Naive B cell (primary cell): ENCODE measurements around the gene EDIL3. TPM values are rescaled to one million over a fixed set of nuclear protein-coding genes. Genes with fewer than 3 reads are reported as not detected.
"Not testable (repeated sequence)": the region's sequence is repeated elsewhere in the genome, so short reads cannot be mapped to it uniquely, and the experiment has no call there.

Source experiments
- ATAC-seq, 2 donors: fragments of 150-1000 bp; cut with Tn5 transposase; 2 replicates each; pipeline ENCODE4 v1.10.0; 2021; ENCODE audit warnings: low read depth in 2 of 2, mild to moderate bottlenecking in 2 of 2, moderate library complexity in 2 of 2
- DNase-seq: peaks from one replicate; pipeline ENCODE4 v3.0.0; 2022
- H3K27ac Mint-ChIP-seq, 6 donors: one replicate each; pipeline ENCODE4 v1.8.0; 2020 to 2022; ENCODE audit warnings: mild to moderate bottlenecking in 6 of 6, mixed read lengths in 6 of 6, moderate library complexity in 5 of 6, inconsistent platforms in 2 of 6
- H3K27me3 Mint-ChIP-seq, 3 donors: one replicate each; pipeline ENCODE4 v1.8.0; 2021 to 2022; ENCODE audit warnings: mixed read lengths in 3 of 3, mild to moderate bottlenecking in 1 of 3
- H3K36me3 Mint-ChIP-seq, 2 donors: one replicate each; pipeline ENCODE4 v1.8.0; 2020 to 2022; ENCODE audit warnings: mixed read lengths in 2 of 2, inconsistent platforms in 1 of 2, mild to moderate bottlenecking in 1 of 2
- H3K4me1 Mint-ChIP-seq, 3 donors: one replicate each; pipeline ENCODE4 v1.8.0; 2020 to 2022; ENCODE audit warnings: mixed read lengths in 3 of 3, inconsistent platforms in 1 of 3, mild to moderate bottlenecking in 1 of 3, moderate library complexity in 1 of 3
- H3K4me3 Mint-ChIP-seq, 8 donors: one replicate each; pipeline ENCODE4 v1.8.0; 2020 to 2022; ENCODE audit warnings: mild to moderate bottlenecking in 8 of 8, mixed read lengths in 8 of 8, moderate library complexity in 8 of 8, inconsistent platforms in 2 of 8
- H3K9me3 Mint-ChIP-seq, 7 donors: one replicate each; pipeline ENCODE4 v1.8.0; 2020 to 2022; ENCODE audit warnings: mixed read lengths in 7 of 7, mild to moderate bottlenecking in 5 of 7, inconsistent platforms in 2 of 7, moderate library complexity in 1 of 7
- polyA plus RNA-seq, 6 donors: library from polyadenylated mRNA; unstranded; fragments of 300-500 nt; fragmentation: Illumina TruSeq; gene quantifications; one replicate each; pipeline ENCODE4 v1.2.3, GENCODE V29; 2021; ENCODE audit warnings: low read depth in 6 of 6

Gene EDIL3
- polyA plus RNA-seq, 6 donors from 2014 or later: not detected

DNA sequence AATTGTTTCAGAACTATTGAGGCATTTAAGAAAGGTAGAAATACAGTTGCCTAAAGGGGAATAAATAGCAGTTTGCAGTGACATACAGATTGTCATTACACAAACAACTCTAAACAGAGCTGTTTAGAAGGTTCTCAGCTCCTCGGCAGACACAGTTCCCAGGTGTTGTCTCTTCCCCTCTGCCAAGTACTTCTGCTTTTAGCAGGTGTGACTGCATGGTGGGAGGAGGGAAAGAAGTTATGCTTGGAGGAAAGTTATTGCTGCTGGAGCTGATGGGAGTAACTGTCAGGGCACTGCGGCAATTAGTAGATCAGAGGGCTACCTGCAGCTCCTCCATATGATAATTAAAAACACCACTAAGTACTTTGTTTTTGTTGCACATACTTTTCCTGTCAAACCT, 14.5 kb downstream of the EDIL3 start:
- no peak overlapping the region for H3K27ac Mint-ChIP-seq
- H3K4me1 Mint-ChIP-seq: no peaks in the 10 kb centered on the region
- ATAC-seq (no peak), DNase-seq (no peak)
- no peaks in the 10 kb centered on the region for H3K36me3 Mint-ChIP-seq
- no peak overlapping the region for H3K4me3 Mint-ChIP-seq
- peaks cover 0 to 5% (median 0%) of the 10 kb centered on the region in 7 donors for H3K9me3 Mint-ChIP-seq
- peaks cover 0 to 4% (median 0%) of the 10 kb centered on the region in 3 donors for H3K27me3 Mint-ChIP-seq

DNA sequence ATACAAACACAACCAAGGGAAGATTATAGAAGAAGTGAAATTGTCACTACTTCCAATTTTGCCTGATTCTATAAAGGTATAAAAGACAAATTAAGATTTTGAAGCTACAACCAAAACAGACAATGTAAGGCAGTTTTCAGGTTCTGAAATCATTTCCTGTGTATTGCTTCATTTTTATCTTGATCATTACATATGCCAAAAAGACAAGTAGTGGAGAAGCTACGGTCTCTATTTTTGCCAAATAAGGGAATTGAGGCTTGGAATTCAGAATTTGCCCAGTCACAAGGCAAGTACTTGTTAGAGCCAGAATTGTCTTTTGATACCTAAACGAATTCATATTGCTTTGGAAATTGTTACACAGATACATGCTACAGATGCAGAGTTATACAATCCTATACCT, 20.6 kb downstream of the EDIL3 start:
- no peak for DNase-seq
- no peak for ATAC-seq
- Mint-ChIP-seq H3K27ac (no peak overlapping the region), H3K36me3 (no peaks in the 10 kb centered on the region), H3K4me3 (no peak overlapping the region), H3K9me3 (peaks cover 0 to 3% (median 0%) of the 10 kb centered on the region in 7 donors), H3K27me3 (no peaks in the 10 kb centered on the region), H3K4me1 (no peaks in the 10 kb centered on the region)

DNA sequence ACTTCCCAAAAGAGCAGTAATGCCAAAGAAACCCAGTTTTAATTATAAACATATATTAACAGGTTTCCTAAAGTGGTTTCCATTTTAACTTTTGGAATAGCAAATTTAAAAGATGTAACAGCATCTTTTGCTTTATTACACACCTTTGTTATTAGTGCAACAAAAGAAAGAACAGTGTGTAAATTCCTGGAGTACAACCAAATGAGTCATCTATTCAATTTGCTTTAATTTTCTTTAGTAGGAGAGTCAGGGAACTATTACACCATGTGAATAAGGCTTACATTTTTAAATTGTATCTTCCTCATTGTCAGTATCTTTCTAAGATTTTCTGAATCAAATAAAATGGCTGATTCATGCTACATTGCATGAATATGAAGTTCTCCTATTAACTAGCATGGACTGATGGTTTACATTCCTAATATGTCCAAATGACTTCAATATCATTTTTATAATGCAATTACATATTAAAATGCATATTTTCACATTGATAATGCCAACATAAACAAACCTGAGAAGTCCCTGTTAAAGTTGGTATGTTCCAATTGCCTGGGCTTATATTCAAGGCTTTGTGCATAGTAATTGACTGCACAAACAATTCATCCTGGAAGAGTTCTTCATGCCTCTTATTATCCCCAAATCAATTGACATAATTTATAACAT, 22.5 kb downstream of the EDIL3 start:
- Mint-ChIP-seq H3K36me3 (no peaks in the 10 kb centered on the region), H3K9me3 (peaks cover 0 to 3% (median 0%) of the 10 kb centered on the region in 7 donors), H3K27ac (no peak overlapping the region), H3K27me3 (no peaks in the 10 kb centered on the region), H3K4me3 (no peak overlapping the region), H3K4me1 (no peaks in the 10 kb centered on the region)
- DNase-seq: no peak
- no peak for ATAC-seq

DNA sequence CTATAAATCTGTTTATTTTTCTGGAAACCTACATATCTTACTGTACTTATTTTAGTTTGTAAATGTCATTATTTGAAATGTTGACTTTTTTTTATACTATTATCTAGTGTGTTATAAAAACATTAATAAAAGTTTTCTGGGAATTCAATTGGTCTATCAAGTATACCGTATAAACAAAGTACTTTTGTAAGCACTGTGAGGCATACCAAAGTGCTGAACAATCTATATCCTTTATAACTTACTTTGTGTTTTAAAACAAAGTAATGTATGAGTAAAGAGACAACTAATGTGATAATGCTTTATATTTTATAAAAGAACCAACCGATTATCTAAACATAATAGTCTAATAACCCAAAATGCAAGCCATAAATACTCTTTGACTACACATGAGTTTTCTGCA, 23.1 kb downstream of the EDIL3 start:
- no peak overlapping the region for H3K27ac Mint-ChIP-seq
- DNase-seq (no peak), ATAC-seq (no peak)
- no peaks in the 10 kb centered on the region for H3K36me3 Mint-ChIP-seq
- H3K4me3 Mint-ChIP-seq: no peak overlapping the region
- no peaks in the 10 kb centered on the region for H3K27me3 Mint-ChIP-seq
- peaks cover 0 to 3% (median 0%) of the 10 kb centered on the region in 7 donors for H3K9me3 Mint-ChIP-seq
- no peaks in the 10 kb centered on the region for H3K4me1 Mint-ChIP-seq

DNA sequence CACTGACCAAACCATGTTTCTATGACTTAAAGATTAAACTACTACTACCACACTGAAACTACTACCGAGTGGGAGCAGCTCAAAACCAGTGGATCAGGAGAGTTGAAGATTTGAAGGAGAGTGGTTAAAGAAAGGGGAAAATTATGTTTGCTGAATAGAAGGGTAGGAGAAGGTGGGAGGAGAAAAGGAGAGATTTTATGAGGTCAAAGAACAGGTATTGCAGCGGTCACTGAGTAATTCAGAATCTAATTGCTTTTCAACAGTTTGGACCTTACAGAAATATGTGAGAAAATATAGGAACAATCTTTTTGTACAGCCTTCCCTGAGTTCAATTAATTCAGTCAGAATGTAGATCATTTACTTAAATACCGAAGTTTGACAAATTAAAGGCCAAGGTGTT, 24.6 kb downstream of the EDIL3 start:
- H3K4me3 Mint-ChIP-seq: no peak overlapping the region
- DNase-seq (no peak), ATAC-seq (no peak)
- no peaks in the 10 kb centered on the region for H3K27me3 Mint-ChIP-seq
- peaks cover 0 to 3% (median 0%) of the 10 kb centered on the region in 7 donors for H3K9me3 Mint-ChIP-seq
- H3K4me1 Mint-ChIP-seq: no peaks in the 10 kb centered on the region
- H3K36me3 Mint-ChIP-seq: no peaks in the 10 kb centered on the region
- H3K27ac Mint-ChIP-seq: no peak overlapping the region

DNA sequence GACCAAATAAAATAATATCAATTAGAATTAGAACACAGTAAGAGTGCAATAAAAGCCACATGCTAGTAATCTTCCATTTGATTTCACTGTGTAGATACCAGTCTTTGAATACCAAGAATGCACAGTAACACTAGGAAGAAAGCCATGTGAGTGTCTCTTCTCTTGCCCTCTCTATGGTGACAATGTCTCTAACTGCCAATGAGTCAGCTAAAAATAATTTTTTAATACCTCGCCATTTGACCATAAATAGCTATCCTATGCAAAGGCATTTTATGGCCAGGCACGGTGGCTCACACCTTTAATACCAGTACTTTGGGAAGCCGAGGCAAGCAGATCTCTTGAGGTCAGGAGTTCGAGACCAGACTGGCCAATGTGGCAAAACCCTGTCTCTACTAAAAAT, 30.6 kb downstream of the EDIL3 start:
- H3K9me3 Mint-ChIP-seq: peaks cover 0 to 3% (median 0%) of the 10 kb centered on the region in 7 donors
- no peaks in the 10 kb centered on the region for H3K36me3 Mint-ChIP-seq
- ATAC-seq: no peak
- no peak overlapping the region for H3K4me3 Mint-ChIP-seq
- no peaks in the 10 kb centered on the region for H3K27me3 Mint-ChIP-seq
- DNase-seq: no peak
- no peak overlapping the region for H3K27ac Mint-ChIP-seq
- no peaks in the 10 kb centered on the region for H3K4me1 Mint-ChIP-seq

DNA sequence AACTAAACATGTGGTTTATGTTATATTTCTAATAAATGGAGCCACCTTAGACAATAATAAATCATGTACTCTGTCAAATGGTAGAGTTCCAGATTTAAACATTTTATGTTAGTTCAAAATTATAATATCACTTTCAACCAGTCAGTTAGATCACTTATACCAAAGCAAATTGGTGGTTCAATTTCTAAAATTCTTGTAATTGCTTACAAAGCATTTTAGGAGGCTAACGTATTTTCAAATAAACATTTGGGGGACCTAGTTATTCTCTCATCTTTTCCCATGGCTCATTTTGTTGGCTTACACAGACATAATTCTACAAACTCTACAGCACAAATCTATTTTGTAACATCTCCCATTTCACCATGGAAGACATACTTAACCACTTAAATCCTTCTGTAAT, 39.9 kb downstream of the EDIL3 start:
- H3K27me3 Mint-ChIP-seq: no peaks in the 10 kb centered on the region
- ATAC-seq: no peak
- no peak overlapping the region for H3K4me3 Mint-ChIP-seq
- H3K36me3 Mint-ChIP-seq: no peaks in the 10 kb centered on the region
- no peaks in the 10 kb centered on the region for H3K4me1 Mint-ChIP-seq
- H3K9me3 Mint-ChIP-seq: peaks cover 0 to 6% (median 0%) of the 10 kb centered on the region in 7 donors
- DNase-seq: no peak
- no peak overlapping the region for H3K27ac Mint-ChIP-seq

DNA sequence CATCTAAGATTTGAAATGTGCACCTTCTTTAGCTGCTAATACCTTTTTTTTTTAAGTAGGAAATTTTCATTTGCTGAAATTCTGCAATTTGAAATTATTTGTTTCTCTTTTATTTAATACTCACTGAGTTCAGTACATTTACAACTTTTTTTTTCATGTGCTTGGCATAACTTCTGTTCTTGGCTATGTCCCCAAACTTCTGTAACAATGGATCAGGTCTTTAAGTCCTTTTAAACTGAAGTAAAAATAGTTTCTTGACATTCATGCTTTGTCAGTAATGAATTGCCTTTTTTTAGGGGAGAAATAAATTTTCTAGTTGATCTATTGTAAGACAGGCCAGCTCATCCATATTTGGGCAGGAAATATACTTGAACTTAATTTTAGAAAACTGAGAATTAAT, 41.5 kb downstream of the EDIL3 start:
- peaks cover 0 to 6% (median 0%) of the 10 kb centered on the region in 7 donors for H3K9me3 Mint-ChIP-seq
- no peak overlapping the region for H3K27ac Mint-ChIP-seq
- DNase-seq (no peak), ATAC-seq (no peak)
- no peak overlapping the region for H3K4me3 Mint-ChIP-seq
- no peaks in the 10 kb centered on the region for H3K27me3 Mint-ChIP-seq
- H3K36me3 Mint-ChIP-seq: no peaks in the 10 kb centered on the region
- H3K4me1 Mint-ChIP-seq: no peaks in the 10 kb centered on the region

DNA sequence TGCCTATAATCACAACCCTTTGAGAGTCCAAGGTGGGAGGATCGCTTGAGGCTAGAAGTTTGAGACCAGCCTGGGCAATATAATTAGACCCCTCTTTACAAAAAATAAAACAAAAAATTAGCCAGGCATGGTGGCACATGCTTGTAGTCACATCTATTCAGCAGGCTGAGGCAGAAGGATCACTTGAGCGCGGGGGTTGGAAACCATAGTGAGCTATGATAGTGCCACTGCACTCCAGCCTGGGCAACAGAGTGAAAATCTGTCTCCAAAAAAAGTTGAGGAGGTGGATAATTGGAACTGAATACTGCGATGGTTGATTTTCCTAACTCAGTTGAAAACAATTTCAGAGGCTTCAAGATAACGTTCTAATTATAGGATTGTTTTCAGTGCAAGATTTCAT, 52.6 kb downstream of the EDIL3 start:
- peaks cover 0 to 14% (median 0%) of the 10 kb centered on the region in 7 donors for H3K9me3 Mint-ChIP-seq
- H3K36me3 Mint-ChIP-seq: no peaks in the 10 kb centered on the region
- H3K27me3 Mint-ChIP-seq: no peaks in the 10 kb centered on the region
- H3K4me1 Mint-ChIP-seq: no peaks in the 10 kb centered on the region
- H3K27ac Mint-ChIP-seq: no peak overlapping the region
- H3K4me3 Mint-ChIP-seq: no peak overlapping the region
- no peak for DNase-seq
- no peak for ATAC-seq

DNA sequence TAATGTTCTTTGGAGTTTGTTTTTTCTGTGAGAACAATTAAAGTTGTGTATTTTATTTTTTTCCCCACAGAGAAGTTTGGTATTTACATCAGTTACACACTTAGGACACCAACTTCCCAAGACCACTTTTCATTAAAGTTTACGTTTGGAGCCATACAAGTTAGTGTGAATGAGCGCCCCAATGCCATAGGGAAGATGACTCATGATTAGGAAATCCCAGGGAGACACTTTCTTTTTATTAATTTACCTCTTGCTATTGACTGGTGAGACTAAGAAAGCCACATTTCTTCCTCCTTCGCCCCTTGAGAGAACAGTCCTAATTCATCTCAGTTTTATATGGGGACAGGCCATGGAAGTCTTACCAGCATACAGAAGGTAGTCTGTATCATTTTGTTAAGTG, 57.1 kb downstream of the EDIL3 start:
- ATAC-seq: no peak
- Mint-ChIP-seq H3K4me1 (no peaks in the 10 kb centered on the region), H3K27ac (no peak overlapping the region), H3K27me3 (no peaks in the 10 kb centered on the region), H3K36me3 (no peaks in the 10 kb centered on the region), H3K4me3 (no peak overlapping the region), H3K9me3 (peaks cover 1 to 9% (median 5%) of the 10 kb centered on the region in 7 donors)
- DNase-seq: no peak

DNA sequence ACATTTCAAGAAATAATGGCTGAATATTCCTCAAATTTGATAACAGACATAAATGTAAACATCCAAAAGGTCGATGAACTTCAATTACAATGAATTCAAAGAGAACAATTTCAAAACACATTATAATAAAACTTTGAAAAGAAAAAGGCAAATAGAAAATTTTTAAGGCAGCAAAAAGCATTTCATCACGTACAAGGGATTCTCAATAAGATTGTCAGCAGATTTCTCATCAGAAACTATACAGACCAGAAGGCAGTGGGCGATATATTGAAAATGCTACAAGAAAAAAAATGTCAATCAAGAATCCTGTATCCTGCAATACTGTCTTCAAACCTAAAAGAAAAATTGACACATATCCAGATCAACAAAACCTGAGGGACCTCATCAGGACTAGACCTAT, 62.0 kb downstream of the EDIL3 start:
- Mint-ChIP-seq H3K27ac (no peak overlapping the region), H3K4me3 (no peak overlapping the region), H3K9me3 (peaks cover 14 to 30% (median 20%) of the 10 kb centered on the region in 7 donors), H3K4me1 (no peaks in the 10 kb centered on the region), H3K27me3 (no peaks in the 10 kb centered on the region), H3K36me3 (peaks cover 0 to 7% of the 10 kb centered on the region in 2 donors)
- no peak for ATAC-seq
- no peak for DNase-seq

DNA sequence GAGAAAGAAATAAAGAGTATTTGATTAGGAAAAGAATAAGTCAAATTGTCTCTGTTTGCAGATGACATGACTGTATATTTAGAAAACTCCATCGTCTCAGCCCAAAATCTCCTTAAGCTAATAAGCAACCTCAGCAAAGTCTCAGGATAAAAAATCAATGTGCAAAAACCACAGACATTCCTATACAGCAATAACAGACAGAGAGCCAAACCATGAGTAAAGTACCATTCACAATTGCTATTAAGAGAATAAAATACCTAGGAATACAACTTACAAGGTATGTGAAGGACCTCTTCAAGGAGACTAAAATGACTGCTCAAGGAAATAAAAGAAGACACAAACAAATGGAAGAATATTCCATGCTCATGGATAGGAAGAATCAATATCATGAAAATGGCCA, 66.9 kb downstream of the EDIL3 start:
- not testable (repeated sequence) for ATAC-seq, DNase-seq, H3K4me3 Mint-ChIP-seq, H3K4me1 Mint-ChIP-seq, H3K36me3 Mint-ChIP-seq, H3K27ac Mint-ChIP-seq, H3K27me3 Mint-ChIP-seq
- H3K9me3 Mint-ChIP-seq: peaks cover 10 to 28% (median 15%) of the 10 kb centered on the region in 7 donors

DNA sequence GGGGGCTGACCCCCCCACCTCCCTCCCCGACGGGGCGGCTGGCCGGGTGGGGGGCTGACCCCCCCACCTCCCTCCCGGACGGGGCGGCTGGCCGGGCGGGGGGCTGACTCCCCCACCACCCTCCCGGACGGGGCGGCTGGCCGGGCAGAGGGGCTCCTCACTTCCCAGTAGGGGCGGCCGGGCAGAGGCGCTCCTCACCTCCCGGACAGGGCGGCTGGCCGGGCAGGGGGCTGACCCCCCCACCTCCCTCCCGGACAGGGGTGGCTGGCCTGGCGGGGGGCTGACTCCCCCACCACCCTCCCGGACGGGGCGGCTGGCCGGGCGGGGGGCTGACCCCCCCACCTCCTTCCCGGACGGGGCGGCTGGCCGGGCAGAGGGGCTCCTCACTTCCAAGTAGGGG, 72.4 kb downstream of the EDIL3 start:
- ATAC-seq, H3K36me3 Mint-ChIP-seq, H3K9me3 Mint-ChIP-seq, H3K4me1 Mint-ChIP-seq, DNase-seq, H3K27ac Mint-ChIP-seq, H3K27me3 Mint-ChIP-seq, H3K4me3 Mint-ChIP-seq: not testable (repeated sequence)

DNA sequence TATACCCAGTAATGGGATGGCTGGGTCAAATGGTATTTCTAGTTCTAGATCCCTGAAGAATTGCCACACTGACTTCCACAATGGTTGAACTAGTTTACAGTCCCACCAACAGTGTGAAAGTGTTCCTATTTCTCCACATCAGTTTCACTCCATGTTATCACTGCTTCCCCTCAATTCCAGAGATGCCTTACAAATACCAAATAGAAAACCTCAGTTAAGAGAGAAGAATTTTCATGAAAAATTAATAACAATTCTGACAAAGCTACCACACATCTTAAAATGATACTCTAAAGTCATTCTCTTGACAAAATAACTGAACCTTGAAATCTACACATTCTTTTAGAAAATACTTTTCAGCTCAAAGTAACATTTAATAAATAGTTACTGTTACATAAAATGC, 74.8 kb downstream of the EDIL3 start:
- not testable (repeated sequence) for H3K9me3 Mint-ChIP-seq, H3K4me1 Mint-ChIP-seq, DNase-seq, ATAC-seq, H3K27ac Mint-ChIP-seq, H3K27me3 Mint-ChIP-seq, H3K36me3 Mint-ChIP-seq, H3K4me3 Mint-ChIP-seq

DNA sequence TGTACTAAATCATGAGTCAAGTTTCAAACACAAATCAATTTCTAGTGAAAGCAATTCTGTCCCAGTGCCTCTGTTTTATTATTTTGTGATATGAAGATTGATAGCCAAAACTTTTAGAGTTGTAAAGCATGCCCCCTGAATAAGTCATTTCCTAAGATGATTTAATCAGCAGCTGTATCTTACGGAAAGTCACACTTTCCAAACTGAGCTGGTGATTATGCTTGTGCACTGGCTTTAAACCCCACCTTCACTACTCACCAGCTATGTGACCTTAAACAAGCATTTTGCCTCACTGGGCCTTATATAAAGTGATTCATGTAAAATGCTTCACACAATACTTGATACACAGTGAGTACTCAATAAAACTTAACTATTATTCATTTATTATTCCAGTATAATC, 78.1 kb downstream of the EDIL3 start:
- Mint-ChIP-seq H3K4me3 (no peak overlapping the region), H3K4me1 (no peaks in the 10 kb centered on the region), H3K27me3 (no peaks in the 10 kb centered on the region), H3K27ac (no peak overlapping the region), H3K9me3 (peaks cover 0 to 7% (median 0%) of the 10 kb centered on the region in 7 donors), H3K36me3 (no peaks in the 10 kb centered on the region)
- no peak for DNase-seq
- ATAC-seq: no peak
